ENCODE results near the gene PI4K2B.
A peak's percentile ranks its signal among the peaks of the same experiment; 100 is the strongest.

- TF ChIP-seq SUZ12 (IDR thresholded peaks at IDR 0.05; ENCODE audit: low read length) (0 out of 2 replicates have a peak, but pooled peaks have one; percentile 16), YY1 (IDR thresholded peaks at IDR 0.05; ENCODE audit: low read depth, low read length) (no peak), EZH2 (IDR thresholded peaks at IDR 0.05; ENCODE audit: low read depth, low read length, severe bottlenecking) (no peak), EGR1 (IDR thresholded peaks at IDR 0.05; ENCODE audit: borderline replicate concordance, low read depth, low read length) (no peak), CTCF (IDR thresholded peaks at IDR 0.05; ENCODE audit: control extremely low read depth in 1 of 3, insufficient read depth in 1 of 3, low read depth in 1 of 3, low read length in 3 of 3) (peak in 1 of 3 experiments; percentile 0; a peak in 1 of 4 replicates), POLR2AphosphoS5 (IDR thresholded peaks at IDR 0.05; ENCODE audit: low read depth, low read length) (no peak), HDAC2 (IDR thresholded peaks at IDR 0.05; ENCODE audit: borderline replicate concordance in 1 of 2, low read depth in 2 of 2, low read length in 2 of 2) (0 out of 4 replicates have a peak, but pooled peaks of 1 of the 2 experiments have one; percentile 70)
These were observed 847 bp downstream of the PI4K2B start for GRCh38 chr4:25234390-25235370.

Measured in H1 (cell line).